H1 (cell line): ENCODE measurements around the gene EML1. TPM values are rescaled to one million over a fixed set of nuclear protein-coding genes. Genes with fewer than 3 reads are reported as not detected.
"Not testable (repeated sequence)": the region's sequence is repeated elsewhere in the genome, so short reads cannot be mapped to it uniquely, and the experiment has no call there.

Experiments
- CTCF ChIA-PET: fragments of 300-600 bp; sonication (Branson Sonifier 250); formaldehyde crosslinking; loops from one replicate; lab custom pipeline; 2021; ENCODE audit not compliant: partially characterized antibody; lab: Charles Lee
- POLR2A ChIA-PET: fragments of 300-600 bp; sonication (Branson Sonifier 250); formaldehyde crosslinking; loops from one replicate; lab custom pipeline; 2021; ENCODE audit warnings: inconsistent platforms; ENCODE audit not compliant: partially characterized antibody; lab: Charles Lee
- DNase-seq, 2 experiments: peaks; one replicate each; pipeline versions ENCODE4 v3.0.0 to v3.0.0-alpha.2; 2010 to 2022; ENCODE audit warnings: low spot score in 2 of 2, low read depth in 1 of 2, mixed read lengths in 1 of 2
- FAIRE-seq: peaks from 2 replicates; lab custom pipeline; 2011; peaks lifted over from hg19 to GRCh38; lab: Jason Lieb, UNC
- H2AFZ ChIP-seq: 2 replicates; pipeline ENCODE4 v1.8.1; 2012; ENCODE audit warnings: low read length, inconsistent platforms
- H2AK5ac ChIP-seq: 2 replicates; pipeline ENCODE4 v1.6.1; 2013; ENCODE audit warnings: low read depth, low read length
- H2BK120ac ChIP-seq: replicated peaks from 2 replicates; pipeline ENCODE3; 2013; ENCODE audit warnings: low read depth, low read length, inconsistent platforms
- H2BK12ac ChIP-seq: 2 replicates; pipeline ENCODE4 v1.6.1; 2013; ENCODE audit warnings: low read depth, low read length
- H2BK15ac ChIP-seq: 2 replicates; pipeline ENCODE4 v1.6.1; 2013; ENCODE audit warnings: low read length
- H2BK20ac ChIP-seq: 2 replicates; pipeline ENCODE4 v1.6.1; 2013; ENCODE audit warnings: low read length
- H2BK5ac ChIP-seq: 2 replicates; pipeline ENCODE4 v1.6.1; 2013; ENCODE audit warnings: low read depth, low read length
- H3K14ac ChIP-seq: 2 replicates; pipeline ENCODE4 v1.6.1; 2013; ENCODE audit warnings: inconsistent platforms; ENCODE audit not compliant: insufficient read length
- H3K18ac ChIP-seq: 2 replicates; pipeline ENCODE4 v1.6.1; 2013; ENCODE audit warnings: low read length; ENCODE audit errors: extremely low read depth
- H3K23ac ChIP-seq: 2 replicates; pipeline ENCODE4 v1.6.1; 2013; ENCODE audit warnings: inconsistent platforms; ENCODE audit not compliant: insufficient read length
- H3K23me2 ChIP-seq: 2 replicates; pipeline ENCODE4 v1.6.1; 2013; ENCODE audit warnings: low read depth, low read length
- H3K27ac ChIP-seq: 2 replicates; pipeline ENCODE4 v1.6.1; 2011; ENCODE audit warnings: low read depth, low read length, inconsistent platforms
- H3K27me3 ChIP-seq, 4 experiments: replicated peaks in 1 of 4; 1 replicate in 1 of 4; 2 replicates in 3 of 4; pipeline versions ENCODE4 v1.6.1 to v1.8.1; 2011 to 2013; ENCODE audit warnings: low read length in 3 of 4, mild to moderate bottlenecking in 3 of 4, inconsistent platforms in 2 of 4, mixed read lengths in 2 of 4, moderate library complexity in 1 of 4; ENCODE audit not compliant: control insufficient read depth in 3 of 4, insufficient read depth in 3 of 4; ENCODE audit errors: extremely low read depth in 1 of 4
- H3K36me3 ChIP-seq, 4 experiments: 2 replicates each; pipeline versions ENCODE4 v1.6.1 to v1.8.1; 2011 to 2013; ENCODE audit warnings: mild to moderate bottlenecking in 4 of 4, low read length in 3 of 4, moderate library complexity in 2 of 4, control low read depth in 1 of 4, inconsistent platforms in 1 of 4; ENCODE audit not compliant: insufficient read depth in 4 of 4, control insufficient read depth in 2 of 4
- H3K4ac ChIP-seq: replicated peaks from 2 replicates; pipeline ENCODE3; 2013; ENCODE audit warnings: low read length, low read depth, mixed read lengths, inconsistent platforms; ENCODE audit not compliant: insufficient read length
- H3K4me1 ChIP-seq, 4 experiments: replicated peaks in 1 of 4; 1 replicate in 1 of 4; 2 replicates in 3 of 4; pipeline versions ENCODE4 v1.6.1 to v1.8.1; 2011 to 2013; ENCODE audit warnings: low read length in 3 of 4, inconsistent platforms in 2 of 4, mixed read lengths in 1 of 4; ENCODE audit not compliant: insufficient read depth in 4 of 4, control insufficient read depth in 3 of 4
- H3K4me2 ChIP-seq, 2 experiments: 2 replicates each; pipeline versions ENCODE4 v1.6.1 to v1.8.1; 2011 to 2013; ENCODE audit warnings: low read depth in 2 of 2, low read length in 2 of 2, control low read depth in 1 of 2, inconsistent platforms in 1 of 2, mild to moderate bottlenecking in 1 of 2; ENCODE audit not compliant: insufficient read depth in 1 of 2
- H3K4me3 ChIP-seq, 4 experiments: fragments of 200-600, 300-600 bp in 1 of 4; sonication (generic), shearing (Covaris generic), sonication (Bioruptor Twin) in 1 of 4; 2 replicates each; pipeline versions ENCODE4 v1.5.1 to v1.8.1; 2011 to 2016; ENCODE audit warnings: low read length in 4 of 4, low read depth in 3 of 4, control low read depth in 2 of 4, inconsistent platforms in 2 of 4, mild to moderate bottlenecking in 2 of 4, mixed read lengths in 1 of 4, moderate library complexity in 1 of 4; ENCODE audit not compliant: insufficient read depth in 2 of 4; ENCODE audit errors: extremely low read depth in 1 of 4
- H3K56ac ChIP-seq: replicated peaks from 2 replicates; pipeline ENCODE3; 2013; ENCODE audit warnings: low read depth, mild to moderate bottlenecking, mixed read lengths, low read length, inconsistent platforms; ENCODE audit not compliant: insufficient read length
- H3K79me1 ChIP-seq: 2 replicates; pipeline ENCODE4 v1.6.1; 2013; ENCODE audit warnings: low read depth, low read length, control low read depth
- H3K79me2 ChIP-seq, 2 experiments: 2 replicates each; pipeline versions ENCODE4 v1.6.1 to v1.8.1; 2012 to 2013; ENCODE audit warnings: low read length in 2 of 2, mild to moderate bottlenecking in 2 of 2, inconsistent platforms in 1 of 2; ENCODE audit not compliant: insufficient read depth in 2 of 2, control insufficient read depth in 1 of 2
- H3K9ac ChIP-seq, 4 experiments: replicated peaks in 1 of 4; 1 replicate in 1 of 4; 2 replicates in 3 of 4; pipeline versions ENCODE4 v1.6.1 to v1.8.1; 2011 to 2013; ENCODE audit warnings: low read depth in 3 of 4, low read length in 3 of 4, control low read depth in 2 of 4, mild to moderate bottlenecking in 2 of 4, moderate library complexity in 2 of 4, inconsistent platforms in 1 of 4; ENCODE audit errors: extremely low read depth in 1 of 4
- H3K9me3 ChIP-seq, 2 experiments: 2 replicates each; pipeline versions ENCODE4 v1.6.1 to v1.8.1; 2012 to 2013; ENCODE audit warnings: mild to moderate bottlenecking in 2 of 2, moderate library complexity in 2 of 2, control low read depth in 1 of 2, inconsistent platforms in 1 of 2, low read depth in 1 of 2, low read length in 1 of 2, mixed read lengths in 1 of 2; ENCODE audit not compliant: insufficient read depth in 2 of 2
- H4K20me1 ChIP-seq, 2 experiments: replicated peaks in 1 of 2; 2 replicates each; pipeline versions ENCODE3 to v1.8.1; 2011 to 2013; ENCODE audit warnings: inconsistent platforms in 2 of 2, low read length in 2 of 2, mild to moderate bottlenecking in 1 of 2; ENCODE audit not compliant: insufficient read depth in 2 of 2, control insufficient read depth in 1 of 2
- H4K5ac ChIP-seq: 2 replicates; pipeline ENCODE4 v1.6.1; 2013; ENCODE audit warnings: low read length, low read depth, mixed read lengths, inconsistent platforms; ENCODE audit not compliant: insufficient read length
- H4K8ac ChIP-seq: 2 replicates; pipeline ENCODE4 v1.8.0; 2013; ENCODE audit warnings: mild to moderate bottlenecking, moderate library complexity, low read length, inconsistent platforms; ENCODE audit not compliant: insufficient read depth; ENCODE audit errors: extremely low read depth
- H4K91ac ChIP-seq: replicated peaks from 2 replicates; pipeline ENCODE3; 2013; ENCODE audit warnings: low read length, mixed read lengths, inconsistent platforms; ENCODE audit not compliant: insufficient read length
- EGR1 ChIP-seq: IDR thresholded peaks from 2 replicates; pipeline ENCODE4 v1.6.1; 2011; ENCODE audit warnings: low read depth, low read length, borderline replicate concordance
- EZH2 ChIP-seq: fragments of 200-600 bp; sonication (generic); IDR thresholded peaks from 2 replicates; pipeline ENCODE4 v1.7.1; 2012; ENCODE audit warnings: low read depth, mild to moderate bottlenecking, moderate library complexity, low read length, inconsistent platforms; ENCODE audit not compliant: severe bottlenecking
- WGBS, 2 experiments: shearing (Covaris generic) in 1 of 2; methylation state at CpG; one replicate each; pipeline versions ENCODE4 v1.1.6 to v1.1.7; 2013 to 2015; ENCODE audit warnings: low lambda C conversion rate in 2 of 2, mixed read lengths in 2 of 2, inconsistent platforms in 1 of 2, low coverage in 1 of 2, missing lambda C conversion rate in 1 of 2; ENCODE audit not compliant: insufficient replicate concordance in 2 of 2, insufficient coverage in 1 of 2, insufficient read length in 1 of 2; ENCODE audit errors: extremely low coverage in 1 of 2, missing lambda C conversion rate in 1 of 2; 5-methylcytosine and 5-hydroxymethylcytosine counted together
- polyA plus RNA-seq, 7 experiments: library from polyadenylated mRNA; depleted of rRNA in 3 of 7; stranded (reverse) in 5 of 7; unstranded in 2 of 7; fragments of >200 nt in 5 of 7; fragments of 200-250 nt in 2 of 7; gene quantifications; 1 replicate in 5 of 7; 2 replicates in 1 of 7; 4 replicates in 1 of 7; pipeline versions ENCODE4 v1.2.1 to v1.2.3, GENCODE V29; 2011 to 2013; ENCODE audit warnings: missing spikeins in 2 of 7, mixed read lengths in 2 of 7
- total RNA-seq: library from RNA; stranded (reverse); fragmentation: NEBNext Ultra II Directional; extraction: Animal tissue kit (Norgen Biotek cat#: 25700); gene quantifications from 2 replicates; pipeline ENCODE4 v1.2.1, GENCODE V29; 2021

EML1 gene
- total and polyA plus RNA-seq, 2 of the 8 experiments (the other 6 are each of a cell fraction or from before 2014, with no cell fraction given), result 11.1 to 24.7 TPM

- TF ChIP-seq EGR1 (no peak), EZH2 (no peak)
Measured at GRCh38 chr14:99947695-99948094, 154.5 kb downstream of the EML1 start (continued).

GRCh38 chr14:99949011-99949732 lies 156.0 kb downstream of the EML1 start:
- POLR2A ChIA-PET, result not testable (repeated sequence)

More at GRCh38 chr14:99949011-99949732, 156.0 kb downstream of the EML1 start:
- not testable (repeated sequence) for H3K4me2 ChIP-seq, H3K27me3 ChIP-seq, H3K9me3 ChIP-seq, H2AK5ac ChIP-seq, H3K9ac ChIP-seq, H3K4ac ChIP-seq, H2AFZ ChIP-seq, H2BK120ac ChIP-seq, H3K14ac ChIP-seq, H3K23ac ChIP-seq, H2BK12ac ChIP-seq, DNase-seq, H3K56ac ChIP-seq, H3K36me3 ChIP-seq, H3K79me1 ChIP-seq, H4K5ac ChIP-seq, FAIRE-seq, H2BK15ac ChIP-seq, H3K27ac ChIP-seq, H3K18ac ChIP-seq, H4K20me1 ChIP-seq, H4K8ac ChIP-seq, H3K79me2 ChIP-seq, H3K4me3 ChIP-seq, H2BK5ac ChIP-seq
- H2BK20ac ChIP-seq, result 0 out of 2 replicates have a peak overlapping the region, but pooled peaks have one; percentile 48
- 69% methylated on average over 10 of the region's 19 CpGs; no CpG with 5 or more reads in 1 of the 2 experiments for WGBS, 2 experiments
- peaks cover 0 to 22% (median 4%) of the 10 kb centered on the region in 4 experiments; a peak in 5 of 7 replicates for H3K4me1 ChIP-seq
- H4K91ac ChIP-seq, result peak overlapping the region; percentile 5
- CTCF ChIA-PET, result interaction anchor here (0.6 to 2.6 kb wide), 7 partner anchors 13 to 347 kb away, joined by 3 to 12 read pairs (median 4); no protein-coding TSS in a partner anchor
- H3K23me2 ChIP-seq, result peaks cover 12% of the 10 kb centered on the region; the same call in 1 of the 2 replicates
